Tibial nerve (tissue), 3 donors: ENCODE results near the gene HADHB.

Experiments used
- CTCF ChIP-seq, 5 experiments: fragments of 200-600 bp in 3 of 5; fragments of 450-650 bp in 2 of 5; sonication (generic) in 3 of 5; IDR thresholded peaks; one replicate each; pipeline ENCODE4 v1.5.1; 2016 to 2019; ENCODE audit warnings: antibody characterized with exemption in 5 of 5, mild to moderate bottlenecking in 3 of 5, moderate library complexity in 2 of 5
- POLR2A ChIP-seq, 2 donors: fragments of 450-650 bp; IDR thresholded peaks; one replicate each; pipeline ENCODE4 v1.6.1; 2017; ENCODE audit warnings: antibody characterized with exemption in 2 of 2, mild to moderate bottlenecking in 2 of 2, moderate library complexity in 2 of 2

GRCh38 chr2:26335231-26335630 lies 90.5 kb downstream of the HADHB start:
- no peak for TF ChIP-seq CTCF (IDR thresholded peaks at IDR 0.05)
- no peak for TF ChIP-seq POLR2A (IDR thresholded peaks at IDR 0.05)
